GM12864 (cell line): Measurements from ENCODE around the gene DSTN.
"Not testable (repeated sequence)": the region's sequence is repeated elsewhere in the genome, so short reads cannot be mapped to it uniquely, and the experiment has no call there.

Experiments
- DNase-seq: peaks from one replicate; pipeline ENCODE4 v3.0.0-alpha.2; 2011; ENCODE audit warnings: low read depth
- H3K4me3 ChIP-seq: 2 replicates; pipeline ENCODE4 v1.5.1; 2011; ENCODE audit warnings: mild to moderate bottlenecking, low read depth, low read length, control low read depth
- CTCF ChIP-seq: IDR thresholded peaks from 2 replicates; pipeline ENCODE4 v1.5.1; 2011; ENCODE audit warnings: low read depth, mild to moderate bottlenecking, moderate library complexity, low read length, control low read depth, inconsistent platforms; ENCODE audit errors: missing control alignments

DSTN gene

DNA sequence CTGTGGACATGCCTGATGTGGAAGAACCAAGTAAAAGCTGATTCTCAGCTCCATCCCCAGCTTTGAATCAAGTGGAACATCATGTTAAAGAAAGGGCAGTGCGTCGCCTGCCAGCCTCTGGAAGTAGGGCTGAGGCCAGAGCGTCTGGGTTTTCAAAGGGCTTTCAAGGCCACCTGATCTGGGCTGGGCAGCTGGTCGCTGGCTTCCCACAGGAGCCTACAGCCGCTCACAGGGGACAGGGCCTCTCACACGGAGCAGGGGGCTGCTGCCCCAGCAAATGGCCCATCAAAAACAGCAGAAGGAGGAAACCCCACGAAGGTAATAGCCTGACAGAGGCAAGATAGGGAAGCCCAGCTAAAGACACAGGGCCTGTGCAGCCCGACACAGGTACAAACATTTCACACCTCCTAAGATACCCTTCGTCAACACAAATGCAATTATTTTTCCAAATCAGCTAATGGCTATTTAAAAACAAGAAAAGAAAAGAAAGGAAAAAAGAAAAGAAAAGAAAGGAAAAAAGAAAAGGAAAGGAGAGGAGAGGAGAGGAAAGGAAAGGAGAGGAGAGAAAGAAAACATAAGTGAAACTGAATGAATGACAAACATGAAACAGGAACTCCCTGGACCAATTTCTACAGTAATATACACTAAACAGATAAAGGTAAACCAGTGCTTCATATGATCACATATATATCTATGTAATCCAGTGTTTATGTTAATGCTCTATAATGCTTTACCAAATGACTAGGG is 87.4 kb downstream of the DSTN start:
- TF ChIP-seq CTCF: no peak
- DNase-seq: no peak
- H3K4me3 ChIP-seq: no peak overlapping the region

- H3K4me3 ChIP-seq: no peak overlapping the region
- no peak for DNase-seq
- TF ChIP-seq CTCF: no peak
Observed at GRCh38 chr20:17657898-17658647, 88.2 kb downstream of the DSTN start.

GRCh38 chr20:17658648-17658993 is 88.7 kb downstream of the DSTN start:
- no peak for DNase-seq
- TF ChIP-seq CTCF: no peak
- H3K4me3 ChIP-seq: no peak overlapping the region

DNA sequence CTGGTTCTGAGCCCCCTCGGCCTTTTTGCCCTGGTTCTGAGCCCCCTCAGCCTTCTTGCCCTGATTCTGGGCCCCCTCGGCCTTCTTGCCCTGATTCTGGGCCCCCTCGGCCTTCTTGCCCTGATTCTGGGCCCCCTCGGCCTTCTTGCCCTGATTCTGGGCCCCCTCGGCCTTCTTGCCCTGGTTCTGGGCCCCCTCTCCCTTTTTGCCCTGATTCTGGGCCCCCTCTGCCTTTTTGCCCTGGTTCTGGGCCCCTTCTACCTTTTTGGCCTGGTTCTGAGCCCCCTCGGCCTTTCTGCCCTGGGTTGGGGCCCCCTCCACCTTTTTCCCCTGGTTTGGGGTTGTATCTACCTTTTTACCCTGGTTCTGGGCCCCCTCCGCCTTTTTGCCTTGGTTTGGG is 89.5 kb downstream of the DSTN start:
- not testable (repeated sequence) for H3K4me3 ChIP-seq, DNase-seq
